ELF-1 (cell line): ENCODE results near the gene TEX38.
"Not testable (repeated sequence)": the region's sequence is repeated elsewhere in the genome, so short reads cannot be mapped to it uniquely, and the experiment has no call there.

Experiments
- DNase-seq: peaks from one replicate; pipeline ENCODE4 v3.0.0-alpha.2; 2016; ENCODE audit warnings: low read depth, low spot score

Gene TEX38

GRCh38 chr1:46687921-46688509 is 16.4 kb downstream of the TEX38 start:
- no peak for DNase-seq

- DNase-seq, result no peak
These were observed 17.7 kb downstream of the TEX38 start for GRCh38 chr1:46689356-46689755.

DNA sequence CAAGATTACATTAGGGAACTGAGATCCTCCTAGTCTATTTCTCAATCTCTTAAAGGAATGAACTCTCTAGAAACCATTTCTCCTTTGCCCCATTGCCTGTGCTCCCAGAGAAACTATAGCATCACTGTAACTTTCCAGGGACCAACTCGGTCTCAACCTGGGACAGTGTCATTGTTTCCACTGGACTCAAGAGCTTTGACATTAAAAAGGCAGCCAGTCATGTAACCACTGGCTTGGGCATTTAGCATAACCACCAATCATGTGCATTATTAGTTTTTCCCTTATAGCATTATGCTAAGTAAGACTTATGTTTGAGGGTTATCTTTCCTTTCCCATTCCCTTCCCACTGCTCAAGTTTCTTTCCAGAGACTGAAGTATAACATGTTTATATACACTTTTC is 18.2 kb downstream of the TEX38 start:
- no peak for DNase-seq

DNA sequence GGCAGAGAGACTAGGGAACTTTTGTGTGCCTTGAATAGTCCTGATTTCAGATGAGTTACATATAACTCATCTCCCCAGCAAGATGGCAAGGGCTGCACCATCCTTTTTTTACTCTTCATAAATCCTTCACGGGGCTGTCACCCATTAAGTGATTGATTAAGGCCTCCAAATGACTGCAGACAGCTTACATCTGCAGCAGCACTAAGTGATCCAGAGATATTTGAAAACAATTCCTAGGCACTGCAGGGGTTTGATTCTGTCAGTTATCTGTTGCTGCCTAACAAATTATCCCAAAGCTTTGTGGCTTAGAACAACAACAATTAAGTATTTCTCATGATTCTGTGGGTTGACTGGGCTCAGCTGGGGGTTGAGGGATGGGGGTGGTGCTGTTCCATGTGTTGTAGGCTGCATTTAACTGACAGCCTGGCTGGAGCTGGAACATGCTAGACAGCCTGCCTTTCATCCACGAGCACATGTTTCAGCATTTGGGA is 19.3 kb downstream of the TEX38 start:
- DNase-seq, result no peak

- no peak for DNase-seq
These were observed 20.5 kb downstream of the TEX38 start for GRCh38 chr1:46691997-46692790.

GRCh38 chr1:46692811-46693770 is 21.4 kb downstream of the TEX38 start:
- no peak for DNase-seq

DNA sequence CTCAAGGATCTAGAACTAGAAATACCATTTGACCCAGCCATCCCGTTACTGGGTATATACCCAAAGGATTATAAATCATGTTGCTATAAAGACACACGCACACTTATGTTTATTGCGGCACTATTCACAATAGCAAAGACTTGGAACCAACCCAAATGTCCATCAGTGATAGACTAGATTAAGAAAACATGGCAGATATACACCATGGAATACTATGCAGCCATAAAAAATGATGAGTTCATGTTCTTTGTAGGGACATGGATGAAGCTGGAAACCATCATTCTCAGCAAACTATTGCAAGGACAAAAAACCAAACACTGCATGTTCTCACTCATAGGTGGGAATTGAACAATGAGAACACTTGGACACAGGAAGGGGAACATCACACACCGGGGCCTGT is 23.0 kb downstream of the TEX38 start:
- not testable (repeated sequence) for DNase-seq

DNA sequence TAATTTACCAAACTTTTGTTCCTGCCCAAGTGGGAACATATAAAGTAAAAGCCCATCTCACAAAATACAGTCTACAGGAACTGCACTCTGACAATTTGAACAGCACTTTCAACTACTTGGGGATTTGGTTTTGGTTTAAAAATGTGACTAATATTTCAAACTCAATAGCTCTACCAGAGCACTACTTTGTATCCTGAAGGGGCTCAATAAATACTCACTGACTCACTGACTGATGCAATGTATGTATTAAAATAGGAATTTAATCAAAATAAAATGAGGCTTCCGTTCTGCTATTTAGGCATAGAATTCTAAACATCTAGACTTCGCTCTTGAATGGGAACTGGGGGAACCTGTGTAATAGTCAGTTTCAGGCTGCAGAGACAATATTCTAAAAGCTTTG is 25.4 kb downstream of the TEX38 start:
- no peak for DNase-seq

- no peak for DNase-seq
These were observed 28.0 kb downstream of the TEX38 start for GRCh38 chr1:46699666-46700065.

DNA sequence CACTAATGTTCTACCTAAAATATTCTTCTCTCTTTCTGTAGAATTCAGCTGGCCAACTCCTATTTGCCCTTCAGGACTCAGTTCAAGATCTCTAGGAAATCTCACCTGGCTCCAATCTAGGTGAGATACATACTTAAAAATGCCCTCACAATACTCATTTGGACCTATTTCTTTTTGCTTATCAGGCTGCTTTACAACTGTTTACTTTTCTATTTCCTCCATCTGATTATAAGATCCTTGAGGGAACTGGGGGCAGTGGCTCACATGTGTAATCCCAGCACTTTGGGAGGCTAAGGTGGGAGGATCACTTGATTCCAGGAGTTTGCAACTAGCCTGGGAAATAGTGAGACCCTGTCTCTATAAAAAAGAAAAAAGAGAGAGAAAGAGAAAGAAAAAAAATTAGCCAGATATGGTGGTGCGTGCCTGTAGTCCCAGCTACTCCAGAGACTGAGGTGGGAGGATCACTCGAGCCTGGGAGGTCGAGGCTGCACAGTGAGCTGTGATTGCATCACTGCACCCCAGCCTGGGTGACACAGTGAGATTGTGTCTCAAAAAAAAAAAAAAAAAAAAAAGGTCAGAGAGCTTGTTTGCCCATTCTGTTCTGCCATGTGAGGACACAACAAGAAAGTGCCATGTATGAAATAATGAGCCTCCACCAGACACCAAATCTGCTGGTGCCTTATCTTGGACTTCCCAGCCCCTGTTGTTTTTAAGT is 32.4 kb downstream of the TEX38 start:
- DNase-seq, result no peak

- DNase-seq, result no peak
These were observed 33.8 kb downstream of the TEX38 start for GRCh38 chr1:46705408-46705807.

GRCh38 chr1:46708121-46708520 is 36.5 kb downstream of the TEX38 start:
- no peak for DNase-seq

DNA sequence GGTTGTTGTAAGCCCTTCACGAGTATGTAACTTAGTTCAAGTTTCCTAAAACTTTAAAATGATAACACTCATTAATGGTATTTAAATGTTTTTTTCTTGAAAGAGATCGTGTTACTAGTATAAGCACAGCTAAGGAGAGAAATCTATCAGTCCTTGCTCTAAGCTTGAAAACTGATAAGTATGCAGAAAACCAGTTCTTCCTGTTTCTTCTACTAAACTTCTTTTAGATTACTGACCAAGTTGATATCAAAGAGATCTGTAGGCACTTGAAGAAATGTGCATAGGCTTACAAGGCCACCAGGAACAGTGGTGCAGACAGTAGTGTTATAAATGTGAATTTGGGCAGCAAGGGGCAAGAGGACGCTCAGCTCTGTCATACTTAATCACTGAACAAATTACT is 43.3 kb downstream of the TEX38 start:
- DNase-seq, result no peak

DNA sequence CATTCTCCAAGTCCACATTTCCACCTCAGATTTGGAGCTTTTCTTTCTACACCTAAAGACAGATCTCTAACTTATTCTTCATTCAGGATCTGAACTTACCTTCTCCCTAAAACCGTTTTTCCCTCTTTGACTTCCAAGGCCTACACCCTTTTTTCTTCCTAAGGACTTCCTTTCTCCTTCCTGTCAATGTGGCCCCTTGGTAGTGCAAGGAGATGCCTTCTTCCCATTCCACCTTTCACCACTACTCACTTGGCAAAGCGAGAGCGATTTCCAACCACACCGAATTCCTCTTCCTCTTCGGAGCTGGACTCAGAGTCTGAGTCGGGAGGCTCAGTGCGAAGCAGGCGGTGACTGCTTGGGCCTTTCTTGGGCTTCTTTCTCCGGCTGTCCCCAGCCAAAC is 46.0 kb downstream of the TEX38 start:
- DNase-seq, result peak; percentile 15

GRCh38 chr1:46718340-46718726 is 46.7 kb downstream of the TEX38 start:
- DNase-seq, result no peak

- DNase-seq, result peak; percentile 99
These were observed 47.3 kb downstream of the TEX38 start, which contains the start of gene EFCAB14 for GRCh38 chr1:46718727-46719622. TSS of gene EFCAB14 (minus strand) at chr1:46719114. CDS start at chr1:46718087, 1,027 bp downstream.

- peak; percentile 39 for DNase-seq
These were observed 48.0 kb downstream of the TEX38 start for GRCh38 chr1:46719689-46720088.

DNA sequence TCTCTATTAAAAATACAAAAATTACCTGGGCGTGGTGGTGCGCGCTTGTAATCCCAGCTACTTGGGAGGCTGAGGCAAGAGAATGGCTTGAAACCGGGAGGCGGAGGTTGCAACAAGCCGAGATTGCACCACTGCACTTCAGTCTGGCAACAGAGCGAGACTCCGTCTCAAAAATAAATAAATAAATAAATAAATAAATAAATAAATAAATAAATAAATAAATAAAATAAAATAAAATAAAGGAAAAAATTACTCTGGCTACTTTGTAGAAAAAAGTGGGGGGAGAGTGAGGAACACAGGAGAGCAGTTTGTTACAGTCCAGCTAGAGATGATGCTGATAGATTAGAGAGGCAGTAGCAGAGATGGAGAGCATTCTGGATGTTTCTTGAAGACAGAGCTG is 48.7 kb downstream of the TEX38 start:
- DNase-seq, result not testable (repeated sequence)

- DNase-seq, result no peak
These were observed 49.5 kb downstream of the TEX38 start for GRCh38 chr1:46721204-46721603.

GRCh38 chr1:46721686-46722205 is 50.1 kb downstream of the TEX38 start:
- no peak for DNase-seq
